ENCODE measurements around the gene MRPL34. TPM values are rescaled to one million over a fixed set of nuclear protein-coding genes. Genes with fewer than 3 reads are reported as not detected.

Gene MRPL34
- total and polyA plus RNA-seq, 2 experiments from 2014 or later = 23.0 to 78.8 TPM

DNA sequence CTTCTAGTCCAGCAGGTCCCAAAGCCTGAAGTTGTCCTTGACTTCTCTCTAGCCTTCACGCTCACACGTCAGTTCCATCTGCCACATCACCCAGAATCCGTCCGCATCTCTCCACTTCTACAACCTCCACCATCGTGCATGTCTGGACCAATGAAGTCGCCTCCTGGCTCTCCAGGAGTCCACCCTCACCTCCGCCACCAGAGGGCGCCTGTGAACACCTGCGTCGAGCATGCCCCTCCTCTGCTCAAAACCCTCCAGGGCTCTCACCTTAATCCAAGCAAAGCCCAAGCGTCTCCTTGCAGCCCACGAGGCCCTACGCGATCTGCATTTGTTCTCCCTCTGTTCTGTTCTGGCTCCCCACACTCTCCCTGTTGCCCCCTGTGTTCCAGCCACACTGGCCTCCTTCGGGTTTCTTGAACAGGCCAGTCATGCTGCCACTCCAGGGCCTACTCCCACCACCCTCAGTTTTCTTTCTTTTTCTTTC is 44.8 kb upstream of the MRPL34 start:
- H3K9ac ChIP-seq = no peak overlapping the region
- no peaks in the 10 kb centered on the region for H3K9me3 ChIP-seq (ENCODE audit: low read depth)
- H3K27ac ChIP-seq = no peak overlapping the region
- 12% methylated on average over 15 of the region's 15 CpGs for WGBS, 2 experiments (ENCODE audit: low coverage in 1 of 2, low lambda C conversion rate in 2 of 2, missing lambda C conversion rate in 2 of 2)
- TF ChIP-seq EZH2 (IDR thresholded peaks at IDR 0.05; ENCODE audit: insufficient read depth, poor library complexity, severe bottlenecking) (no peak), EZH2phosphoT487 (IDR thresholded peaks at IDR 0.05; ENCODE audit: insufficient read depth, low read depth) (no peak)
- H3K9me2 ChIP-seq (ENCODE audit: insufficient read depth) = no peaks in the 10 kb centered on the region
- no peaks in the 10 kb centered on the region for H4K20me1 ChIP-seq (ENCODE audit: insufficient read depth)
- H3F3A ChIP-seq (ENCODE audit: insufficient read depth) = no peaks in the 10 kb centered on the region
- H3K36me3 ChIP-seq (ENCODE audit: low read depth) = no peaks in the 10 kb centered on the region
- H3K4me3 ChIP-seq = no peak overlapping the region
- H3K79me2 ChIP-seq (ENCODE audit: insufficient read depth) = no peaks in the 10 kb centered on the region
- H2AFZ ChIP-seq = no peak overlapping the region
- H3K4me2 ChIP-seq (ENCODE audit: unreplicated experiment) = no peak overlapping the region
- H3K4me1 ChIP-seq (ENCODE audit: insufficient read depth) = no peaks in the 10 kb centered on the region
- in situ Hi-C loops (cut with MboI) = no loop called here
- H3K27me3 ChIP-seq (replicated peaks; ENCODE audit: insufficient read depth) = no peaks in the 10 kb centered on the region
- peak; percentile 77 for DNase-seq

- Histone ChIP-seq H3F3A (ENCODE audit: insufficient read depth) (peaks cover 1% of the 10 kb centered on the region), H3K36me3 (ENCODE audit: low read depth) (no peaks in the 10 kb centered on the region), H3K4me2 (ENCODE audit: unreplicated experiment) (no peak overlapping the region), H3K4me3 (no peak overlapping the region), H3K9me2 (ENCODE audit: insufficient read depth) (no peaks in the 10 kb centered on the region), H2AFZ (no peak overlapping the region), H3K79me2 (ENCODE audit: insufficient read depth) (peaks cover 2% of the 10 kb centered on the region; the same call in 1 of the 2 replicates), H4K20me1 (ENCODE audit: insufficient read depth) (no peaks in the 10 kb centered on the region), H3K27ac (no peak overlapping the region), H3K27me3 (replicated peaks; ENCODE audit: insufficient read depth) (no peaks in the 10 kb centered on the region), H3K9me3 (ENCODE audit: low read depth) (no peaks in the 10 kb centered on the region), H3K9ac (no peak overlapping the region), H3K4me1 (ENCODE audit: insufficient read depth) (no peaks in the 10 kb centered on the region)
- WGBS, 2 experiments (ENCODE audit: low coverage in 1 of 2, low lambda C conversion rate in 2 of 2, missing lambda C conversion rate in 2 of 2) = 52 to 57% methylated on average over 16 of the region's 16 CpGs
- TF ChIP-seq EZH2 (IDR thresholded peaks at IDR 0.05; ENCODE audit: insufficient read depth, poor library complexity, severe bottlenecking) (no peak), EZH2phosphoT487 (IDR thresholded peaks at IDR 0.05; ENCODE audit: insufficient read depth, low read depth) (no peak)
- no peak for DNase-seq
- in situ Hi-C loops (cut with MboI) = no loop called here
Observed at GRCh38 chr19:17262557-17262956, 43.1 kb upstream of the MRPL34 start.

DNA sequence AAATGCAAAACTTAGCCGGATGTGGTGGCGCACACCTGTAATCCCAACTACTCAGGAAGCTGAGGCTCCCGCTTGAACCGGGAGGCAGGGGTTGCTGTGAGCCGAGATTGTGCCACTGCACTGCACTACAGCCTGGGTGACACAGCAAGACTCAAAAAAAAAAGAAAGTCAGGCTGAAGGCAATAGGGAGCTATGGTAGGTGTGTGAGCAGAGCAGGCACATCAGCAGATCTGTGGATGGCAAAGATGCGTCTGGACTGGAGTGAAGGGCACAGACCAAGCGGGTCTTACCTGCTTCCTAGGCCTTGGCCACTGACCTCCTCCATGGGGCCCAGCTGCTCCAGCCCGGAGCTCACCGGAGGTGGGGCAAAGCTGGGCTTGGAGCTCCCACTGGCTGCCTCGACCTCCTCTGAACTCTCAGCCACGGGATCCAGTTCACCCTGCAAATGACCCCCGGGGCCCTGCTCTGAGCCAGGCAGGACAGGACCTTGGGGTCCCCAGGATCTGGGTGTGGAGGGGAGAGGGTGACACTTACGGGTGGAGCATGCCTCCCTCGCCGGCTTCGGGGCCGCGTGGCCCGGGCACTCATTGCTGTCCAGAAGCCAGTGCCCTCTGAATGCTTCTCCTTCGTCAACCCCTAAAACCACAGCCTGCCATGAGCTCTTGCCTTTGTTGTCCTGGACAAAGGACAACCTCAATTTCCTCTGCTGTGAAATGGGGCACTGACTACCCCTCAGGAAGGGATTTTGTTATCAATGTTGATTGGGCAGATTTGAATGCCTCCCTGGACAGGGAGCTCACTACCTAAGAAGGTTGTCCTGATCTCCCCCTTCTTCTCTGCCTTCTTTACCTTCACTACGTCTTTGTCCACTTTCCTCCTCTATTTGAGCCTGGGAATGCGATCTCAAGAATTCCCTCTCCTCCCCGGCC is 41.7 kb upstream of the MRPL34 start:
- Histone ChIP-seq H3K36me3 (ENCODE audit: low read depth) (no peaks in the 10 kb centered on the region), H4K20me1 (ENCODE audit: insufficient read depth) (no peaks in the 10 kb centered on the region), H3K9ac (no peak overlapping the region), H3K9me3 (ENCODE audit: low read depth) (no peaks in the 10 kb centered on the region), H2AFZ (no peak overlapping the region), H3K27ac (no peak overlapping the region), H3F3A (ENCODE audit: insufficient read depth) (peaks cover 7% of the 10 kb centered on the region), H3K27me3 (replicated peaks; ENCODE audit: insufficient read depth) (no peaks in the 10 kb centered on the region), H3K4me3 (no peak overlapping the region), H3K4me1 (ENCODE audit: insufficient read depth) (peaks cover 6% of the 10 kb centered on the region), H3K4me2 (ENCODE audit: unreplicated experiment) (no peak overlapping the region), H3K9me2 (ENCODE audit: insufficient read depth) (no peaks in the 10 kb centered on the region), H3K79me2 (ENCODE audit: insufficient read depth) (peaks cover 16% of the 10 kb centered on the region)
- WGBS, 2 experiments (ENCODE audit: low coverage in 1 of 2, low lambda C conversion rate in 2 of 2, missing lambda C conversion rate in 2 of 2) = 72 to 83% methylated on average over 17 to 23 of the region's 23 CpGs
- TF ChIP-seq EZH2 (IDR thresholded peaks at IDR 0.05; ENCODE audit: insufficient read depth, poor library complexity, severe bottlenecking) = no peak
- no peak for TF ChIP-seq EZH2phosphoT487 (IDR thresholded peaks at IDR 0.05; ENCODE audit: insufficient read depth, low read depth)
- in situ Hi-C loops (cut with MboI) = no loop called here
- no peak for DNase-seq

DNA sequence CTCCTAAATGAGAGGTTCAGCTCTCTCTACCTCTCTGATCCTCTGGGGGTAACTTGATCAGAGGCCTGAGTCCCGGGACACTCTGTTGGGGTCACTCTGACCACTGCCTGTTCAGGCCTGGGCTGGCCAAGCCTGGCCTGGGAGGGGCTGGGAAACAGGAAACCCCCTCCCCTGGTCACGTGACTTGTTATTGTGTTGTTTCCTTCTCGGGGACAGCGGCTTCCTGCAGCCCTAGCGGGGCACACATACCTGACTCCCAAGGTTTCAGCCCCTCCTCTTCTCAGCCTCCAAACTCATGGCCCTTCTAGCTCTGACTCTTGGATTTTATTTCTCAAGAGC is 41.1 kb upstream of the MRPL34 start, which contains the start of gene USHBP1:
TSS of gene USHBP1 (minus strand) at position 105 of the 339 bp plus-strand sequence. CDS start 446 bp downstream, outside the sequence.
- in situ Hi-C loops (cut with MboI) = no loop called here
- Histone ChIP-seq H3K4me3 (no peak within 1 kb of the TSS), H3K79me2 (ENCODE audit: insufficient read depth) (peaks cover 22% of the 10 kb centered on the region), H3K9me3 (ENCODE audit: low read depth) (no peaks in the 10 kb centered on the region), H3K27ac (no peak within 1 kb of the TSS), H3K36me3 (ENCODE audit: low read depth) (no peaks in the 10 kb centered on the region), H2AFZ (no peak within 1 kb of the TSS), H3K4me1 (ENCODE audit: insufficient read depth) (peaks cover 6% of the 10 kb centered on the region), H3K4me2 (ENCODE audit: unreplicated experiment) (no peak within 1 kb of the TSS), H4K20me1 (ENCODE audit: insufficient read depth) (no peaks in the 10 kb centered on the region), H3K9me2 (ENCODE audit: insufficient read depth) (no peaks in the 10 kb centered on the region), H3F3A (ENCODE audit: insufficient read depth) (peaks cover 7% of the 10 kb centered on the region), H3K27me3 (replicated peaks; ENCODE audit: insufficient read depth) (no peaks in the 10 kb centered on the region), H3K9ac (no peak within 1 kb of the TSS)
- DNase-seq = no peak
- WGBS, 2 experiments (ENCODE audit: low coverage in 1 of 2, low lambda C conversion rate in 2 of 2, missing lambda C conversion rate in 2 of 2) = 33 to 39% methylated on average over 5 of the region's 5 CpGs
- TF ChIP-seq EZH2 (IDR thresholded peaks at IDR 0.05; ENCODE audit: insufficient read depth, poor library complexity, severe bottlenecking) (no peak), EZH2phosphoT487 (IDR thresholded peaks at IDR 0.05; ENCODE audit: insufficient read depth, low read depth) (no peak)
